ENCODE results near the gene MLXIP. TPM values are rescaled to one million over a fixed set of nuclear protein-coding genes. Genes with fewer than 3 reads are reported as not detected.

The MLXIP gene
- total and polyA plus RNA-seq, 9 of the 15 experiments (the other 6 are each of a cell fraction or from before 2014, with no cell fraction given), result 2.2 to 66.3 (median 18.1) TPM

DNA sequence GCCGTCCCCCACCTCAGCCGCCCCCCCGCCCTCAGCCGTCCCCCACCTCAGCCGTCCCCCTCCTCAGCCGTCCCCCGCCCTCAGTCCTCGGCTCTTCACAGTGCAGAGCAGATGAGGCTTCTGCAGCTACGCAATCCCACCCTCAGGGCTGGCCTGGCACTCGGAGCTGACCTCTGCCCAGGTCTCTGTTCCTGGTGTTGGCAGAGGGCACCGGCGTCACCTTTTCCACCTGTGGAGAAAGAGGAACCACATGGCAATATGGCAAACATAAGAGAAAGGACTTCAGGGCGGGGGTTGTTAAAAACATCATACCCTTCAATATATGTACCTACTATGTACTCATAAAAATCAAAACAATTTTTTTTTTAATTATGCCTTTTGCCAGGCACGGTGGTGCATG is 45.8 kb downstream of the MLXIP start (continued):
- TF ChIP-seq RFX1 (IDR thresholded peaks at IDR 0.05) (no peak), CEBPB (tag; IDR thresholded peaks at IDR 0.05) (no peak), PHB (CRISPR knock-in tag; IDR thresholded peaks at IDR 0.05) (no peak), ZFPM2 (CRISPR knock-in tag; IDR thresholded peaks at IDR 0.05) (no peak)
- TF ChIP-seq, protein P1, sequence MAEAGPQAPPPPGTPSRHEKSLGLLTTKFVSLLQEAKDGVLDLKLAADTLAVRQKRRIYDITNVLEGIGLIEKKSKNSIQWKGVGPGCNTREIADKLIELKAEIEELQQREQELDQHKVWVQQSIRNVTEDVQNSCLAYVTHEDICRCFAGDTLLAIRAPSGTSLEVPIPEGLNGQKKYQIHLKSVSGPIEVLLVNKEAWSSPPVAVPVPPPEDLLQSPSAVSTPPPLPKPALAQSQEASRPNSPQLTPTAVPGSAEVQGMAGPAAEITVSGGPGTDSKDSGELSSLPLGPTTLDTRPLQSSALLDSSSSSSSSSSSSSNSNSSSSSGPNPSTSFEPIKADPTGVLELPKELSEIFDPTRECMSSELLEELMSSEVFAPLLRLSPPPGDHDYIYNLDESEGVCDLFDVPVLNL (CRISPR knock-in tag; IDR thresholded peaks at IDR 0.05; ENCODE audit: low read depth), result no peak
- TF ChIP-seq, protein P2, sequence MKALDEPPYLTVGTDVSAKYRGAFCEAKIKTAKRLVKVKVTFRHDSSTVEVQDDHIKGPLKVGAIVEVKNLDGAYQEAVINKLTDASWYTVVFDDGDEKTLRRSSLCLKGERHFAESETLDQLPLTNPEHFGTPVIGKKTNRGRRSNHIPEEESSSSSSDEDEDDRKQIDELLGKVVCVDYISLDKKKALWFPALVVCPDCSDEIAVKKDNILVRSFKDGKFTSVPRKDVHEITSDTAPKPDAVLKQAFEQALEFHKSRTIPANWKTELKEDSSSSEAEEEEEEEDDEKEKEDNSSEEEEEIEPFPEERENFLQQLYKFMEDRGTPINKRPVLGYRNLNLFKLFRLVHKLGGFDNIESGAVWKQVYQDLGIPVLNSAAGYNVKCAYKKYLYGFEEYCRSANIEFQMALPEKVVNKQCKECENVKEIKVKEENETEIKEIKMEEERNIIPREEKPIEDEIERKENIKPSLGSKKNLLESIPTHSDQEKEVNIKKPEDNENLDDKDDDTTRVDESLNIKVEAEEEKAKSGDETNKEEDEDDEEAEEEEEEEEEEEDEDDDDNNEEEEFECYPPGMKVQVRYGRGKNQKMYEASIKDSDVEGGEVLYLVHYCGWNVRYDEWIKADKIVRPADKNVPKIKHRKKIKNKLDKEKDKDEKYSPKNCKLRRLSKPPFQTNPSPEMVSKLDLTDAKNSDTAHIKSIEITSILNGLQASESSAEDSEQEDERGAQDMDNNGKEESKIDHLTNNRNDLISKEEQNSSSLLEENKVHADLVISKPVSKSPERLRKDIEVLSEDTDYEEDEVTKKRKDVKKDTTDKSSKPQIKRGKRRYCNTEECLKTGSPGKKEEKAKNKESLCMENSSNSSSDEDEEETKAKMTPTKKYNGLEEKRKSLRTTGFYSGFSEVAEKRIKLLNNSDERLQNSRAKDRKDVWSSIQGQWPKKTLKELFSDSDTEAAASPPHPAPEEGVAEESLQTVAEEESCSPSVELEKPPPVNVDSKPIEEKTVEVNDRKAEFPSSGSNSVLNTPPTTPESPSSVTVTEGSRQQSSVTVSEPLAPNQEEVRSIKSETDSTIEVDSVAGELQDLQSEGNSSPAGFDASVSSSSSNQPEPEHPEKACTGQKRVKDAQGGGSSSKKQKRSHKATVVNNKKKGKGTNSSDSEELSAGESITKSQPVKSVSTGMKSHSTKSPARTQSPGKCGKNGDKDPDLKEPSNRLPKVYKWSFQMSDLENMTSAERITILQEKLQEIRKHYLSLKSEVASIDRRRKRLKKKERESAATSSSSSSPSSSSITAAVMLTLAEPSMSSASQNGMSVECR (CRISPR knock-in tag; IDR thresholded peaks at IDR 0.05), result no peak

Data from K562 (cell line).